Activated naive CD4-positive, alpha-beta T cell treated with Interleukin-2 at 50 U/mL for 16 hours (primary cell): ENCODE data around the gene SIRT1.
A peak's percentile ranks its signal among the peaks of the same experiment; 100 is the strongest.
"Not testable (repeated sequence)": the region's sequence is repeated elsewhere in the genome, so short reads cannot be mapped to it uniquely, and the experiment has no call there.

Experiments used
- DNase-seq: peaks from one replicate; pipeline ENCODE4 v3.0.0-alpha.2; 2020

Gene SIRT1

DNA sequence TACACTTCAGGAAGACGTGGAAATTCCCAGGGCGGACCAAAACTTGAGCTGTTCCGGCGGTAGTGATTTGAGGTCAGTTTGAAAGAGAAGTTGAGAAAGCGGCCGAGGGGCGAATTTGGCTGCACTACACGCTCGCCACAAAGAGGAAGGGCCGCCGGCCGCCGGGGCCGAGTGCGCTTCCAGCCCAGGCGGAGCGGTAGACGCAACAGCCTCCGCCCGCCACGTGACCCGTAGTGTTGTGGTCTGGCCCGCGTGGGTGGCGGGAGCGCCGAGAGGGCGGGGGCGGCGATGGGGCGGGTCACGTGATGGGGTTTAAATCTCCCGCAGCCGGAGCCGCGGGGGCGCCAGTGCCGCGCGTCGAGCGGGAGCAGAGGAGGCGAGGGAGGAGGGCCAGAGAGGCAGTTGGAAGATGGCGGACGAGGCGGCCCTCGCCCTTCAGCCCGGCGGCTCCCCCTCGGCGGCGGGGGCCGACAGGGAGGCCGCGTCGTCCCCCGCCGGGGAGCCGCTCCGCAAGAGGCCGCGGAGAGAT is at the start of gene SIRT1:
TSS of gene SIRT1 (plus strand) at position 344 of the 529 bp plus-strand sequence. CDS start at position 410, 66 bp downstream.
- DNase-seq, result peak; percentile 92

DNA sequence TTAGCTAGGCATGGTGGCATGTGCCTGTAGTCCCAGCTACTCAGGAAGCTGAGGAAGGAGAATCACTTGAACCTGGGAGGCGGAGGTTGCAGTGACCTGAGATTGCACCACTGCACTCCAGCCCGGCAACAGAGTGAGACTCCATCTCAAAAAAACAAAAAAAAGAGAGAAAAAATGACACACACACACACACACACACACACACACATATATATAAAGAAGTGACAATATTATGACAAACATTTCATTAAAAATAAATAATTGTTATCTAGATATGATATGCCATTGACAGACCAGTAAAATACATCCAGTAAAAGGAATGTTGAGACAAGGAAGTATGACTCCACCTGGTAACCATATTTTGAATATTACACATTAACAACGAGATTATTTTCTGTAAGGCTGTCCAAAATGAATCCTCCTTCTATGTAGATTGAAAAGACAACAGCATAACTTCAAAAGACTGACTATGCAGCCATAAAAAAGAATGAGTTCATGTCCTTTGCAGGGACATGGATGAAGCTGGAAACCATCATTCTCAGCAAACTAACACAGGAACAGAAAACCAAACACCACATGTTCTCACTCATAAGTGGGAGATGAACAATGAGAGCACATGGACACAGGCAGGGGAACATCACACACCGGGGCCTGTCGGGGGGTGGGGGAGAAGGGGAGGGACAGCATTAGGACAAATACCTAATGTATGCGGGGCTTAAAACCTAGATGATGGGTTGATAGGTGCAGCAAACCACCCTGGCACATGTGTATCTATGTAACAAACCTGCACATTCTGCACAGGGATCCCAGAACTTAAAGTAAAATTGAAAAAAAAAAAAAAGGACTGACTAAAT is 48.7 kb upstream of the SIRT1 start:
- not testable (repeated sequence) for DNase-seq

DNA sequence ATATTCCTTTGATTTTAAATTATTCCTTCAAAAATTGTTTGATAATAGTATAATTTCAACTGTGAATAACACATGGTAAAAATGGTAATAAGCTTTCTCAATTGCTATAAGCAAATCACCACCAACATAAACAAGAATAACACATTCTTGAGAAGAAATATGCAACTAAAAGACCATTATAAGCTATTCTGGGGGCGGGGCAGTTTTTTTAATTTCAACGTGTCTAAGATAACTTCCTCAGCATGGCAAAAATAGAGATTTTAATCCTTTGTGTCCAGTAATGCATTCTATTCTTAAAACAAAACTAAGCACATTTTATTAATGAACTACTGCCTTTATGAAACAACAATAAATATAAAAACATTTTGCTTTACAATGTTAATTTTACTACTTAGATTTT is 48.0 kb upstream of the SIRT1 start:
- no peak for DNase-seq

DNA sequence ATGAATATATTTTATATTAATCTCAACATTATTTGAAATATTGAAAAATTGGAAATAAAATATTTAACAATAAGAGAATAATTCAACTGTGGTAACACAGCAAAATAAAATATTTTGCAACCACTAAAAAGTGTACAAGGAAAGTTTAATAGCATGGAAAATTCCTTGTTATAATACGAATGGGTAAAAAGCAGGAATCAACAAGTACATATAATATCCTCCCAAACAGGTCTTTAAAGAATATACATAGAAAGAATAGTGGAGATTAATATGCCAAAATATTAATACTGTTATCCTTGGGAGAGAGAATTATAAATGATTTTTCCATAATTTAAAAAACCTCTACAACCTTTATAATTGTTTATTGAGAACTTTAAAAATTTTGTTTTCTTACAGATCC is 47.5 kb upstream of the SIRT1 start:
- DNase-seq, result no peak

DNA sequence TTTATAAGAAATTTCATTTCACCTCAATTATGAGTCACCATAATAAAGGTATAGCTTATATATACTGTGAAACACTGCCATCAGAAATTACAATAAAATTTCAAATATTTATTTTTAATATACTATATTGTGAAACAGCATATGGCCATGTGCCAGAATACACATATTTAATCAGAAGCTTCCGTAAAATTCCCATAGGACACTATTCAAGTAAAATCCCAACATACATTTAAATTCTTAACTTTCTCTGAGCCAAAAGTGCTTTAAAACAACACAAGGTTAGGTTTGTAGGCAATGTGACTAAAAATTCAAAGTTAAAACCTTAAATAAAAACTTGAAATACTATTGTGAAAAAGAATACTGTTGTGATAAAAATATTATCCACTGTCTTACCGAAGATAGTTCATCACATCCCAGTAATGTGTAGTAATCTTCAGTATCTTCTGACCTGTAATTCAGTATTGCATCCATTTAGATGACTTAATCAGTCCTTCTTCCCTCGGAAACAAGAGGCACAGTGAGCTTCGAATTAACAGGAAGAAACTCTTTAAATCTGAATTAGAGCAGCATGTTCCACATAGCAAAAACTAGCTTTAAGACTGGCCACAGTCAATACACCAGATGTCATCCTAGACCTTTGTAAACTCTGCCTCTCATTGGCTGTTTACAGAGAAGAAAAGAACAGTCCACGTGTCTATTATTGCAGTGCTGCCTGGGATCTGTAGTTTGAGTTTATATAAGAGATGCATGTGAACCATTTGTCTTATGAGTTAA is 46.7 kb upstream of the SIRT1 start, which contains the start of gene DNAJC12:
TSS of gene DNAJC12 (minus strand) at position 648 of the 774 bp plus-strand sequence. CDS start at position 471, 177 bp downstream.
- DNase-seq, result no peak

DNA sequence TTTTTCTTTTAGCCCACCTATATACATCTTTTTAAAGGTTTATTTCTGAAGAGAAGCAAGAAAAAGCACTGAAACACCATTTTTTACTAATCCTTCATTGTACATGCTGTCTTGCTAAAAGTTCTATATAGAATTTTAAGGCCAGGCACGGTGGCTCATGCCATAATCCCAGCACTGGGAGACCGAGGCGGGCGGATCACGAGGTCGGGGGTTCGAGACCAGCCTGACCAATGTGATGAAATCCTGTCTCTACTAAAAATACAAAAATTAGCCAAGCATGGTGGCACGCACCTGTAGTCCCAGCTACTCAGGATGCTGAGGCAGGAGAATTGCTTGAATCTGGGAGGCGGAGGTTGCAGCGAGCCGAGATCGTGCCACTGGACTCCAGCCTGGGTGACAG is 44.9 kb upstream of the SIRT1 start:
- not testable (repeated sequence) for DNase-seq

DNA sequence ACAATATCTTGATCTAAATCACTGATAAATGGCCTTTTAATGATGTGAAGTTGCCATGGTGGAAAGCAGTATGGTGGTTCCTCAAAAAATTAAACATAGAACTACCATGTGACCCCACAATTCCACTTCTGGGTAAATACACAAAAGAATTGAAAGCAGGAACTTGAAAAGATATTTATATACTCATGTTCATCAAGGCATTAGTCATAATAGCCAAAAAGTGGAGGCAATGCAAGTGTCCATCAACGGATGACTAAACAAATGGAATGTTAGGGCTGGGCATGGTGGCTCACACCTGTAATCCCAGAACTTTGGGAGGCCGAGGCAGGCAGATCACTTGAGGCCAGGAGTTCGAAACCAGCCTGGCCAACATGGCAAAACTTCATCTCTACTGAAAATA is 44.5 kb upstream of the SIRT1 start:
- no peak for DNase-seq

DNA sequence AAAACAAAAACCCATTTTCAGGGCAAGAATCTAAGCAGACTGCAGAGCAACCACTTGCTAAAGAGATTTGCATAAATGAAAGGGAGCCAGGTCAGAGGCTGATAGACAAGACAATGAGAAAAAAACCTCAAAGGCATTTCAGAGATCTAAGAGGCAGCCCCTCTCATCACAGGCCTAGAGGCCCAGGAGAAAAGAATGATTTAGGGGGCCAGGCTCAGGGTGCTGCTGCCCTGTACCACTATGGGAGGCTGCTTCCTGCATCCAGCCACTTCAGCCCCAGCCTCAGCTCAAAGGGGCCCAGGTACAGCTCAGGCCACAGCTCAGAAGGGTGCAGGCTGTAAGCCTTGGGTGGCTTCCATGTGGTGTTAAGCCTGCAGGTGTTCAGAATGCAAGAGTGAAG is 42.7 kb upstream of the SIRT1 start:
- no peak for DNase-seq

DNA sequence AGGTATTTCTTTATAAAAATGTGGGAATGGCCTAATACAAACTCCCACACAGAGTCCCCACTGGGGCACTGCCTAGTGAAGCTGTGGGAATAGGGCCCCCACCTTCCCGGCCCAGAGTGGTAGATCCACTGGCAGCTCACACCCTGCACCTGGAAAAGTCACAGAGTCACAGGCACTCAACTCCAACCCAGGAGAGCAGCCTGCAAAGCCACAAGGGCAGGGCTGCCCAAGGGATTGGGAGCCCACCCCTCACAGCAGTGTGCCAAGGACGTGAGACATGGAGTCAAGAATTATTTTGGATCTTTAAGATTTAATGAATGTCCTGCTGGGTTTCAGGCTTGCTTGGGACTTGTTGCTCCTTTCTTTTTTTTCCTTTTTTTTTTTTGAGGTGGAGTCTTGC is 41.2 kb upstream of the SIRT1 start:
- no peak for DNase-seq

DNA sequence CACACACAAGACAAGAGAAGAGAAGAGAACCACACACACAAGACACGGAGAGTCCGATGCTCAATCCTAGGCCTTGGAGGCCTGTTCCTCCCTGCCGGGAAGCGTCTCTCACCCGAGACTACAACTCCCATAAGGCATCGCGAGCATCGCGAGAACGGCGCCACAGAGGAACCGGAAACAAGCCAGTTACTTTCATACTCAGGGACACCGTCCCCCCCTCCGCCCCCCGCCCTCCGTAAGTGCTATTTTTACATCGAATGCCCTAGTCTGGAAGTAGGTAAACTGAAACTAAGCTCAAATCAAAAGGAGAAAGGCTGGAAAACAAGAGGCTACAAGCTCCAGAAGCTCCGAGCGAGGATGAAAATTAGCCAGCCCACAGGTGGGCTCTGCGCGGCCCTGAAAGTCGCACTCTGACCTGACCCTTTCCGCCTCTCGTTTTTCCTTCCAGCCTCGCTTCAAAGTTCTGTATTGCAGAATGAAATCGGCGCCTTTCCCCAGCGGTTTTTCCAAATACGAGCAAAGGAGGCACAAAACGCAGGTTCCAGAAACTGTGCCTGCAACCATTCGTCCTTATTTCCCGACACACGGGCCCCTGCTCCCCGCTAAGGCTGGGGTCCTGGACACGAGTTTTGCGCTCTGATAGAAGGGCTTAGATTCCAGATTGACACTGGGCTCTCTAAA is 35.0 kb upstream of the SIRT1 start:
- DNase-seq, result peak; percentile 94

DNA sequence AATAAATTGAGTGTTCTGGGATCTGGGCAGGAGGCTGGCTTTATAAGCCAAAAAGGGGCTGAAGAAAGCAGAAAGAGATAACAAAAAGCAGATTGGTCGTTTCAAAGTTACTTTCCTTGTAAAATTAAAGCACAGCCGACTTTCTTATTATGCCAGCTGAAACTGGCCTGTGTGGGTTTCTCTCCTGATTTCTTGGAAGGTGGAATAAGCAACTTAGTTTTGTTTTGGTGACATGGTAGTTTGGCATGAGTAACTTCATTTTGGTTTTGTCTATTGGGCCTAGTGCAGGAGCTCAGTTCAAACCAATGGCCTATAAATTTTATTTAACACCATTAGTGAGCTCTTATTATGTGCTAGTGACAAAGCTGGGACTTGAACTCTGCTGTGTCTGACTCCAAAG is 33.3 kb upstream of the SIRT1 start:
- no peak for DNase-seq

DNA sequence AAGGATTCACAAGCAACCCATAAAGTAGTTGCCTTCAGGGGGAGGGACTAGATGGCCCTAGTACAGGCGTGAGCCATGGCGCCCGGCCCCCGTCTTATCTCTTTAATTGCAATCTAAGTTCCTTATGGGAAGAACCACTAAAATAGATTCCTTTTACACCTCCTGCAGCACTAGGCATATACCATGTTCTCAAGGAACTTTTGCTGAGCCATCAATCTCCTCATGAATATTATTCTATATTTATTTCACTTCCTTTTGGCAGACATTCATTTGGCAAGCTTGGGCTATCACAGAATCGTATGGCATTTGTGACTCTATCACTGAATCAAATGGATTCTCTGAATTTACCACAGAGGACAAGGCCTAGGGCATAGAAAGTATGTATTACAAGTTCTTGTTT is 31.7 kb upstream of the SIRT1 start:
- DNase-seq, result no peak

DNA sequence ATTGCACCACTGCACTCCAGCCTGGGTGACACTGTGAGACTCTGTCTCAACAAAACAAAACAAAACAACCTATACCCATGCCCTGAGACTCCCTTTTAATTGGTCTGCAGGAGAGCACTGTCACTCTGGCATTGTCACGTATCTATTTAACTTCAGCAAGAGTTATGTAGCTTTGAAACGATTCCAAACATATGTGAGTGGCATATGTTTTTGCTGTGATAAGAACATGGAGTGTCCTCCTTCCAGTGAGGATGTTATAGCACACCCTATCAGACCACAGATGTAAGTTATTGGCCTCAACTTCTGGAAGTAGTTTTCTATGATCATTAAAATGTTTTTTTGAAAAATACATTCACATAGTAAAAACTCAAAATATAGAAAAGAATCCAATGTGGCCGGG is 30.9 kb upstream of the SIRT1 start:
- DNase-seq, result no peak

DNA sequence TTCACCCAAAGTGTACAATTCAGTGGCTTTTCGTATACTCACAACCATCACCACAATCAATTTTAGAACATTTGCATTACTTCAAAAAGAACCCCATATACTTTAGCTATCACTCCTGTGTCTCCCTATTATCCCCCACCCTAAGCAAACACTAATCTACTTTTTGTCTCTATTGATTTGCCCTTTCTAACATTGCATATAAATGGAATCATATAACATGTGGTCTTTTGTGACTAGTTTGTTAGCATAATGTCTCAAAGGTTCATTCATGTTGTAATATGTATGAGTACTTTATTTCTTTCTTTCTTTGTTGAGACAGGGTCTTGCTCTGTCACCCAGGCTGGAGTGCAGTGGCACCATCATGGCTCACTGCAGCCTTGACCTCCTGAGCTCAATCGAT is 25.5 kb upstream of the SIRT1 start:
- no peak for DNase-seq

DNA sequence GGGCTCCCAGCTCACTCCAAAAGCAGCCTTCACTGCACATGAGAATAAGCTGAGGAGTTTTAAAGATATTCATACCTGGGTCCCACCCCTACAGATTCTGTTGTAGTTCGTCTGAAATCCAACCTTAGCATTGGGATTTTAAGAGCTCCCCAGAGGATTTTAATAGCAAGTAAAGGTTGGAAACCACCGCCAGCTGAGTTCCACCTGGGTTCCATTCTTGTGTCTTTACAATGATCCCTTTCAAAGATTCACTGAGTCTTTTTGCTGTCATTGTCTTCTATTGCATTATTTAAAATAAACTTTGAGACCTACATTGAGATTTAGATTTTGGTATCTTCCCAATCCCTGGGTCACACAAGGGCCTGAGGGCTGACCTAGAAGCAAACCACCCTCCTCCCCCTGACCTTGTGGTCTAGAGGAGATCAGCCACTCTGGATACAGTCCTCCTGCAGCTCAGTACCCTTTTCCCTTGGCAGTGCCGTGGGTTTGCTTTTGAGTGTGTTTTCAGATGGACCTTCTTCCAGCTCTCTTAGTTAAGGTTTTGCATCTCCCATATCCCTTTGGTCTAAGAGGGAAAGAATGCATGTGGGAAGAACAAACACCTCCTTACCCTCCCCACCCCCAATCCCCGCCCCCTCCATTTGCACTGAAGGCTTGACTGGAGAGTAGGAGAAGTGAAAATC is 22.6 kb upstream of the SIRT1 start:
- no peak for DNase-seq

DNA sequence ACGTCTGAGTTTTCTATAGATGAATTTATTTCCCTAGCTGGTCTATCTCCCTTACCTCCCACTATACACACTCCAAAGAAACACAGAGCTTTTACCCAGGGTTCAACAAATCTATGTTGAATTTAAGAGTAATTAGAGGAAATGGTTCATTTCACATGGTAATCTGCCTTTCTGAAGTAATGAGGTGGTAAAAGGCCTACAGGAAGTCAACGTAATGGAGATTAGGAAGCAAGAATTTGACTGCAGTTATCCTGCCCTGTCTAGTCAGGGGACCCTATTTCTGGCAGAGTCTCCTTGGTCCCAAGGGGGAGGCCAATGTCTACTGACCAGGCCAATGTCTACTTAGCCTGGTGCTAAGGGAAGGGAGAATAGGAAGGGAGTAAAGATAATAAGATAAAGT is 21.4 kb upstream of the SIRT1 start:
- no peak for DNase-seq

DNA sequence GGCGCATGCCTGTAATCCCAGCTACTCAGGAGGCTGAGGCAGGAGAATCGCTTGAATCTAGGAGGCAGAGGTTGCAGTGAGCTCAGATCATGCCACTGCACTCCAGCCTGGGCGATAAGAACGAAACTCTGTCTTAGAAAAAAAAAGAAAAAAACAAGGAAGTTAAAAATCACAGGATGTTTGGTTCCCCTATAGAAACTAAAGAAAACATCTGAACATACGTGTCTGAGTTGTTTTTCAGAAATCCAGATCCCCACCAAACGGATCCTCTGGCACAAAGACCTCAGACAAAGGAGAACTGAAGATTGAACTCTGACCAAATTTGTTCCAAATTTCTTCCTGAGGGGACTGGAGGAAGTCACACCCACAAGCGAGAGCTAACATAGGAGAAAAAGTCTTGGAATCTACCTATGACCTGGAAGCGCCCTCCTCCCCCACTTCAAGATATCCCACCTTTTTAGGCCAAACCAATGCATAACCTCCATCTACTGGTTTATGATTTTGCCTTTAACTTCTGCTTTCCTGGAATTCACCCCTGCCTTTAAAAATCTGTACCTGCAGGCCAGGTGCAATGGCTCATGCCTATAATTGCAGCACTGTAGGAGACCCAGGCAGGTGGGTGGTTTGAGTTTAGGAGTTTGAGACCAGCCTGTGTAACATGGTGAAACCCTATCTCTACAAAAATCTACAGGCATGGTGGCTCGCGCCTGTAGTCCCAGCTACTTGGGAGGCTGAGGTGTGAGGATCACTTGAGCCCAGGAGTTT is 19.7 kb upstream of the SIRT1 start:
- DNase-seq, result no peak

DNA sequence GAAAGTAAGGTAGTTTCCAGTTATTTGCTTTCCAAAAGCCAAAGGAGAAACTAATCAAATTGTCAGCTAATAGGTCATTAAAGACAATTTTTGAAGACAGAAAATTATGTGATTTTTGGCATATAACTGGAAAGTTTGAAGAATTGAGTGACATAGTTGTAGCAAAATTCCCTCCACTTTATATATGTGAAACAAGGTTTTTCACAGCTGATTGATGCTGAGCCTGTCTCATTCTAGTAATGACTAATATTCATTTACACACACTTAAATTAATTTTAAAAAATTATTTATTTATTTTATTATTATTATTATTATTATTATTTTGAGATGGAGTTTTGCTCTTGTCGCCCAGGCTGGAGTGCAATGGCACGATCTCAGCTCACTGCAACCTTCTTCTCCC is 16.3 kb upstream of the SIRT1 start:
- DNase-seq, result no peak

DNA sequence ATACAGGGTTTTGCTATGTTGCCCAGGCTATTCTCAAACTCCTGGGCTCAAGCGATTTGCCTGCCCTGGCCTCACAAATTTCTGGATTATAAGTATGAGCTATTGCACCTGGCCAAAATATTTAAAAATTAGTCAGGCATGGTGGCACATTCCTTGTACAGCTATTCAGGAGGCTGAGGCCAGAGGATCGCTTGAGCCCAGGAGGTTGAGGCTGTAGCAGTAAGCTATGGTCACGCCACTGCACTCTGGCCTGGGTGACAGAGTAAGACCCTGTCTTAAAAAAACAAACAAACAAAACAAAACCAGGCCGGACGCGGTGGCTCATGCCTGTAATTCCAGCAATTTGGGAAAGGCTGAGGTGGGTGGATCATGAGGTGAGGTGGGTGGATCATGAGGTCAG is 14.5 kb upstream of the SIRT1 start:
- no peak for DNase-seq

DNA sequence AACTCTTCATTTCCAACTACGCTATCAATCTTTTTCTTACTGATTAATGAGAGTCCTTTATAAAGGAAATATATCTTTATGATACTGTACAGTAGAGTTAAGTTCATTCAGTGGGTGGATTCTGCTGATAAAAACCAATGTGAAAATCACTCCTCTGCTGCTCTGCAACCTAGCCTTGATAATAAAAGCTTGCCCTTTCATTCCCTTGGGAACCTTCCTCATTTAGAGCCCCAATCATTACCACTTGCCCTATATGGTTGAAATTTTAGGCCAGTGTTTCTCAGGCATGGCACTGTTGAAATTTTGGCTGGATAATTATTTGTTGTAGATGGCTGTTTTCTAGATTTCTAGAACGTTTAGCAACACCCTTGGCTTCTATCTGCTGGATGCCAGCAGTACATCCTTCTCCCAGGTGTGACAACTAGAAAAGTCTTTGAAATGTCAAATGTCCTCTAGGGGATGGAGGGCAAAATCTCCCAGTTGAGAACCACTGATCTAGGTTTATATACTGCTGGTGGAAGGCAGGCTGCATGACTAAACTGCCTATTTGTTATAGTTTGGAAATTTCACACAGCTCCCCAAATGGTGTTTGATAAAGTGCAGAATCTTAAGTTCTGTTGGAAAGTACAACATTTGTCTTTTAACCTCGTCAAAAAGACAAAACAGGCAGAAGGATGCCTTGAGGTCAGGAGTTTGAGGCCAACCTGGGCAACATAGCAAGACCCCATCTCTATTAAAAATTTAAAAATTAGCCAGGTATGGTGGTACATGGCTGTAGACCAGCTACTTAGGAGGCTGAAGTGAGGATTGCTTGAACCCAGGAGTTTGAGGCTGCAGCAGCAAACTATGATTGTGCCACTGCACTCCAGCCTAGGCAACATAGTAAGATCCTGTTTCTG is 8.9 kb upstream of the SIRT1 start:
- DNase-seq, result no peak

DNA sequence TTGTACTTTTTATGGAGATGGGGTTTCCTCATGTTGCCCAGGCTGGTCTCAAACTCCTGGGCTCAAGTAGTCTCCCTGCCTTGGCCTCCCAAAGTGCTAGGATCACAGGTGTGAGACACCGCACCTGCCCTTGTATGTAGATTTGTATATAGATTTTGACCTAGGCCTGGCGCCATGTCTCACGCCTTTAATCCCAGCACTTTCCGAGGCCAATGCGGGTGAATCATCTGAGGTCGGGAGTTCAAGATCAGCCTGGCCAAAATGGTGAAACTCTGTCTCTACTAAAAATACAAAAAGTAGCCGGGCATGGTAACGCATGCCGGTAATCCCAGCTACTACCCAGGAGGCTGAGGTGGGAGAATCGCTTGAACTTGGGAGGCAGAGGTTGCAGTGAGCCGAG is 7.0 kb upstream of the SIRT1 start:
- DNase-seq, result not testable (repeated sequence)
